Choroid plexus epithelial cell (primary cell): ENCODE measurements around the gene KCTD13.
A peak's percentile ranks its signal among the peaks of the same experiment; 100 is the strongest.

Experiments used
- DNase-seq: peaks from one replicate; pipeline ENCODE4 v3.0.0-alpha.2; 2010; ENCODE audit warnings: low read depth
- H3K4me3 ChIP-seq: 2 replicates; pipeline ENCODE4 v1.5.1; 2011; ENCODE audit warnings: low read depth, mild to moderate bottlenecking, control low read depth, low read length, moderate library complexity
- CTCF ChIP-seq: conservative IDR thresholded peaks from 2 replicates; pipeline ENCODE4 v1.5.1; 2011; ENCODE audit warnings: low read depth, mild to moderate bottlenecking, control low read depth, inconsistent platforms, low read length, moderate library complexity

The KCTD13 gene

GRCh38 chr16:29904947-29905346 lies 21.1 kb downstream of the KCTD13 start:
- TF ChIP-seq CTCF = no peak
- no peak overlapping the region for H3K4me3 ChIP-seq
- no peak for DNase-seq

GRCh38 chr16:29903590-29903989 lies 22.4 kb downstream of the KCTD13 start:
- no peak for DNase-seq
- no peak overlapping the region for H3K4me3 ChIP-seq
- TF ChIP-seq CTCF = no peak

GRCh38 chr16:29901607-29901945 lies 24.4 kb downstream of the KCTD13 start:
- H3K4me3 ChIP-seq = peak overlapping the region; percentile 75
- TF ChIP-seq CTCF = no peak
- DNase-seq = no peak

- no peak for TF ChIP-seq CTCF
- DNase-seq = peak; percentile 44
- H3K4me3 ChIP-seq = peak overlapping the region; percentile 75
Observed at GRCh38 chr16:29900888-29901606, 25.0 kb downstream of the KCTD13 start.

- peak; percentile 78 for DNase-seq
- H3K4me3 ChIP-seq = peak within 1 kb of the TSS; percentile 75
- no peak for TF ChIP-seq CTCF
Observed at GRCh38 chr16:29900102-29900887, 25.7 kb downstream of the KCTD13 start, which contains the start of gene ASPHD1. Gene ASPHD1 (plus strand): TSS chr16:29900488. CDS start chr16:29900972, 484 bp downstream.

- H3K4me3 ChIP-seq = peak within 1 kb of the TSS; percentile 75
- TF ChIP-seq CTCF = peak; percentile 57
- peak; percentile 97 for DNase-seq
Observed at GRCh38 chr16:29899516-29900101, 26.4 kb downstream of the KCTD13 start, which contains the start of gene SEZ6L2. Gene SEZ6L2 (minus strand): TSS chr16:29899550. CDS start chr16:29899019, 531 bp downstream.
